Measurements from ENCODE around the gene ALK.

Gene ALK

GRCh38 chr2:29615841-29616240 lies 305.5 kb downstream of the ALK start:
- no peak for TF ChIP-seq GATA2 (IDR thresholded peaks at IDR 0.05; ENCODE audit: low read depth, low read length)
- no peak for TF ChIP-seq GATA3 (IDR thresholded peaks at IDR 0.05; ENCODE audit: low read depth, low read length)

- no peak for TF ChIP-seq GATA2 (IDR thresholded peaks at IDR 0.05; ENCODE audit: low read depth, low read length)
- TF ChIP-seq GATA3 (IDR thresholded peaks at IDR 0.05; ENCODE audit: low read depth, low read length) = no peak
These were observed 306.2 kb downstream of the ALK start for GRCh38 chr2:29615183-29615582.

GRCh38 chr2:29614295-29614830 lies 307.0 kb downstream of the ALK start:
- TF ChIP-seq GATA2 (IDR thresholded peaks at IDR 0.05; ENCODE audit: low read depth, low read length) (peak; percentile 22; the same call in 1 of the 2 replicates), GATA3 (IDR thresholded peaks at IDR 0.05; ENCODE audit: low read depth, low read length) (0 out of 2 replicates have a peak, but pooled peaks have one; percentile 18)

DNA sequence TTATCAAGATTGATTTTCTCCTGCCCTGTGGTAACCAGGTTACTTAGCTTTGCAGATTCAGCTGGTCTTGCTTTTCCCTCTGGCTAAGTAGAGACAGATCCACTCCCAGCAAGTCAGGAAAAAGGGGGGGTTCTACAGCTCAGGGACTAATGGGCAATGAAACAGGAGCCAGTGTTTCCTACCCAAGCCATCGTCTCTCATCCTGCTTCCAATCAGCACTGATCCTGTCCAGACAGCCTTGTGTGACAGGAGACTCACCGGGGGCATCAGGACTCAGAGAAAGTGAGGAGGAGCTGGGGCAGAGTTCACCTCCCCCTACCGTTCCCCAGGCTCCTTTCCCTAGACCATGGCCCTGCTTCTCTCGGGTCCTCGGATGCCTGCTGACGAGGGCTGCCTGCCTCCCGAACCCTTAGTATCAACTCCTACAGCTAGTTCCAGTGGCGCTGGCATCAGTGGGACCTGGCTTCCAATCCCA lies 307.6 kb downstream of the ALK start:
- TF ChIP-seq GATA3 (IDR thresholded peaks at IDR 0.05; ENCODE audit: low read depth, low read length) (peak; percentile 86), GATA2 (IDR thresholded peaks at IDR 0.05; ENCODE audit: low read depth, low read length) (peak; percentile 91)

GRCh38 chr2:29613067-29613466 lies 308.3 kb downstream of the ALK start:
- TF ChIP-seq GATA3 (IDR thresholded peaks at IDR 0.05; ENCODE audit: low read depth, low read length) (no peak), GATA2 (IDR thresholded peaks at IDR 0.05; ENCODE audit: low read depth, low read length) (no peak)

- TF ChIP-seq GATA3 (IDR thresholded peaks at IDR 0.05; ENCODE audit: low read depth, low read length) = no peak
- no peak for TF ChIP-seq GATA2 (IDR thresholded peaks at IDR 0.05; ENCODE audit: low read depth, low read length)
These were observed 308.8 kb downstream of the ALK start for GRCh38 chr2:29612568-29612967.

GRCh38 chr2:29611850-29612249 lies 309.5 kb downstream of the ALK start:
- TF ChIP-seq GATA2 (IDR thresholded peaks at IDR 0.05; ENCODE audit: low read depth, low read length) = no peak
- no peak for TF ChIP-seq GATA3 (IDR thresholded peaks at IDR 0.05; ENCODE audit: low read depth, low read length)

GRCh38 chr2:29611261-29611660 lies 310.1 kb downstream of the ALK start:
- no peak for TF ChIP-seq GATA3 (IDR thresholded peaks at IDR 0.05; ENCODE audit: low read depth, low read length)
- TF ChIP-seq GATA2 (IDR thresholded peaks at IDR 0.05; ENCODE audit: low read depth, low read length) = no peak

GRCh38 chr2:29610569-29610968 lies 310.8 kb downstream of the ALK start:
- TF ChIP-seq GATA2 (IDR thresholded peaks at IDR 0.05; ENCODE audit: low read depth, low read length) (peak; percentile 30), GATA3 (IDR thresholded peaks at IDR 0.05; ENCODE audit: low read depth, low read length) (0 out of 2 replicates have a peak, but pooled peaks have one; percentile 38)

DNA sequence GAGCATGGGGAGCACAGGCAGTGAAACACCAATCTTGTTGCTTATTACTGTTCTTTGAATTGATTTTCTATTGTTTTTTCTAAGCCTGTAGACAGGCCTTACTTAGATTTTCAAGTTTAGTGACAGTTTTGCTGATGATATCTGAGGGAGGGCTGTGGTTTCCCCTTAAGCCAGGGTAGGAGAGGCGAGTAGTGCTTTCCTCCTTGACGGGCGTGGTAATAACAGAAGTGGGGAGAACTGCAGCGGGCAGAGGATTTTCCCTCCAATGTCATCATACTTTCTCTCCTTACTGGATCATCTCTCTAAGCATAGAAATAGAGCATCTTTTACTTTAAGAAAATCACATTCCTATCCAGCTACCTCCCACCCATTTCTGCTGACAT lies 314.4 kb downstream of the ALK start:
- TF ChIP-seq GATA3 (IDR thresholded peaks at IDR 0.05; ENCODE audit: low read depth, low read length) = no peak
- no peak for TF ChIP-seq GATA2 (IDR thresholded peaks at IDR 0.05; ENCODE audit: low read depth, low read length)

DNA sequence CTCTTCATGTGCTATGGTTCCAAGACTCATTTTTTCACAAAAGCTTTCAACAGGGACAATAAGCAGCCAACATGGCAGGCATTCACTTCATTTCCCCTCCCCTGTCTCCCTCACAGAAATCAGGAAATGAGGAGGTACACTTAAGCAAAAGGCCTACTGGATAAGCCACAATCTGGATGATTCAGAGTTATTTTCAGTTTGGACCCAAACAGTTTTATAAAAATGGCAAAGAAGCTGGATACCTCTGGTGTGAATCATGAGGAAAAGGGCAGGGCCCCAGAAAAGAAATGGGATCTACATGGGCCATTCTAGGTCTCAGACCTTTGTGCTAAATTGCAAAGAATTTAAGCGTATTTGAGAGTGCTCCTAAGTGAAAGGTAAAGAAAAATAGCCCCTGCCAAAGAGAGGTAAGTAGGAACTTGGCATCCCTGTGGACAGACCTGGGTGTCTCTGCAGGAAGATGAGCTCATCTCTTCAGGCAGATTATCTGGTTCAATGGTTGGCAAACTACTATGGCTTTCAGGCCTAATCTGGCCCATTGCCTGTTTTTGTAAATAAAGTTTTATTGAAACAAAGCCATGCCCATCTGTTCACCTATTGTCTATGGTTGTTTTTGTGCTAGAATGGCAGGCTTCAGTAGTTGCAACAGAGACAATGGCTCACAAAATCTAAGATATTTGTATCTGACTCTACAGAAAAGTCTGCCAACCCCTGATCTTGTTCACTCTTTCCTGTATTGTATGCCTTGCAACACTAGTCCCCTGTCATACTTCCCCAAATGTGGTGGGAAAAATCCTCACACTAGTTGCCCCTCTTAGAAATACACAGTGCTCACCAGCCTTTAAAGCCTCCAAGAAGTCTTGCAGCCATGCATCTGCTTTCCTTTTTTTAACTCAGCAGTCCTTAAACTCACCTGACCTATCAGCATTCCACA lies 315.0 kb downstream of the ALK start:
- TF ChIP-seq GATA3 (IDR thresholded peaks at IDR 0.05; ENCODE audit: low read depth, low read length) (no peak), GATA2 (IDR thresholded peaks at IDR 0.05; ENCODE audit: low read depth, low read length) (no peak)

DNA sequence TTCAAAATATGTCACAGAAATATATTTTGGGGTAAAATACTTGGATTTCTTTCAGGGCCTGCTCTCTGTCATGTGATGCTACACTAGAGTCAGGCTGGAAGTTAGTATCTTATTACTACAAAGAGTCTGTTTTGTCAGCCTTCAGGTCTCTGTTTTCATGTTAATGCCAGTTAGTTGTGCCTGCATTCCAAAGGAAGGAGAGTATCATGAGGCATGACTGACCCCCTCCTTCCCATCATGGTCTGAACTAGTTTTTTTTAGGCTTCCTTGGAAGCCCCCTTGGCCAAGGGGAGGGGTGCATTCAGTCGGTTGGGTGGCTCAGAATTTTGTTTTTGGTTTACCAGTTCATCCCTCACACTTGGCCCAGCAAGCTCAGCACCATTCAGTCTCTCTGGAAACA lies 318.0 kb downstream of the ALK start:
- TF ChIP-seq GATA3 (IDR thresholded peaks at IDR 0.05; ENCODE audit: low read depth, low read length) = no peak
- TF ChIP-seq GATA2 (IDR thresholded peaks at IDR 0.05; ENCODE audit: low read depth, low read length) = no peak

DNA sequence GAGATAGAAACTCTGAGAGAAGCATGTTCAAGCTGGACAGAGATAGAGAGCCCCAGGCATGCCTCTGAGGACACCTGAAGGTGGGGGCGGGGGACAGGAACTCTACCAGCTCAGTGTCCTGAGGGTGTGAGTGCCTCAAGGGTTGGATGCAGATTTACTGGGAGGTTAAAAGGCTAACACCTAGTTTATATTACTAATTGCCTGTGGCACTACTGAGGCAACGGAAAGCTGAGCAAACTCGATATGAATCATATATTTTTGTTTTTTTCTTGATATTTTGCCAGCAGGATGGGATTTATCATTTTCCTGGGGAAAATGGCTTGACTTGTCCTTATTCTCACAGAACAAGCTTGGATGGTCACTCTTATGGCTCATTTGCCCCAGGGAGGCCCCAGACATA lies 319.5 kb downstream of the ALK start:
- TF ChIP-seq GATA3 (IDR thresholded peaks at IDR 0.05; ENCODE audit: low read depth, low read length) = no peak
- TF ChIP-seq GATA2 (IDR thresholded peaks at IDR 0.05; ENCODE audit: low read depth, low read length) = no peak

DNA sequence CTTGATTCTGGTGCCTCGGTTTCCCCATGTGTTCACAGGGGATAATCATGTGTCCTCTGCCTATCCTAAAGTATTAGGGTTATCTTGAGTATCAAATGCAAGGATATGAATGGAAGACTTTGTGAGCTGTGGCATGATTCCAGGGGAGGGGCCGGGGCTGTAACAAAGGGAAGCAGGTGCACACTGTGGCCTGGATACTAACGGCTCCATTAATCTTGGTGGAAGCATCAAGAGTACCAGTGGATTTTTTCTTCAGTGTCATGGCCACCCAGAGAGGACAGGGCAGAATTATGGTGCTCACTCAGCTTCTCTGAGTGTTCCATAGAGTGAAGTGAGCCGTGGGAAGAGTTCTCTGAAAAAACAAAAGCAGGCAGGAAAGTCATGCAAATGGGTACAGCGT lies 320.1 kb downstream of the ALK start:
- TF ChIP-seq GATA2 (IDR thresholded peaks at IDR 0.05; ENCODE audit: low read depth, low read length) (no peak), GATA3 (IDR thresholded peaks at IDR 0.05; ENCODE audit: low read depth, low read length) (no peak)

- TF ChIP-seq GATA3 (IDR thresholded peaks at IDR 0.05; ENCODE audit: low read depth, low read length) = no peak
- TF ChIP-seq GATA2 (IDR thresholded peaks at IDR 0.05; ENCODE audit: low read depth, low read length) = no peak
These were observed 321.4 kb downstream of the ALK start for GRCh38 chr2:29599946-29600345.
